Stimulated activated CD8-positive, alpha-beta memory T cell treated with anti-CD3 and anti-CD28 coated beads, Interleukin-4, amount 100 ng/mL, for 4 hours (primary cell): ENCODE measurements around the gene IL20RB.

ENCODE experiments used
- DNase-seq, 2 donors: peaks; one replicate each; pipeline ENCODE4 v3.0.0-alpha.2; 2020; ENCODE audit warnings: low read depth in 2 of 2, low spot score in 1 of 2

The IL20RB gene

DNA sequence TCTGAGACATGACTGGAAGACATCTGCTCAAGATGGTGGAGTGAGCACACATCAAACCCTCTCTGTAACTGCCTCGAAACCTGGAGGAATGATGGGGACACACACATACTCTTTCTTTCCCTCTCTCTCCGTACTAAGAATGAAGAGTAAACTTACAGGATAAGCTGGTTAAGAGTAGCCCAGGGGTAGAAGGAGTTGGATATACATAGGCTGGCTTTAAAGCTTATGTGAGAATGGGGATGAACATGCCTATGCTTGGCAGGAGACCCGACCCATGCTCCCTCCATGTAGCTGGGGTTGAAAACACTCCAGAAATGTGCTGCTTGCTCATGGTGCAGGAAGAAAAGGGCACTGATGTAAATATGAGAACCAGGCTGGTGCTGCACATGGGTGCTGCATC is 68.9 kb downstream of the IL20RB start:
- DNase-seq = no peak

DNA sequence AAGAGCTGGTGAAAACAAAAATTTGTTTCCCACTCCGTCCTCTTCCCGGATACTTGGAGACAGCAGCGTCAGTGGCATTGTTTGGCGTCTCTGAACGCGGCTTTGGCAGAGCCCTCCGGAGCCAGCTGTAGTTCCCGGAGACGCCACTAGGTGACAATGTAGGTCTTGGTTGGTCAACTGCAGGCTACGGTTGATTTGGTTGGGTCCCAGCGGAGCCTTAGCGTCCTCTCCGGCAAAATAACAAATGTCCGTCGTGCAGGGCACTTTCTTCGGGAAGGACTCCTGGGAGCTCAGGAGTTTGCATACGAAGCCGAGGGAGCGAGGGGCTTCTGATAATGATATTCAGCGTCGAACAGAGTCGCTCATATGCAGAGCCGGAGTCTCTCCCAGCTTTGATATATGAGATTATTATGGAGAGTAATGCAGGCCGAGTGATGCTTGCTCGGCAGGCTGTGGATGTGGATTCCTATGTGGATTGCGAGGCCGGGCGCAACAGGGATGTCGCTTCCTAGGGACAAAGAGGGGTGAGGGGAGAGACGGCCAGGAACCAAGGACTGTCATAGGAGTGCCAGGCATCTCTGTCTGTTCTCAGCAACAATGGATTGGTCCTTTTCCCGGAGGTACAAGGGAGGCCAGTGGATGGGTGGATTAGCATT is 74.8 kb downstream of the IL20RB start:
- DNase-seq = peak; percentile 29 to 65

DNA sequence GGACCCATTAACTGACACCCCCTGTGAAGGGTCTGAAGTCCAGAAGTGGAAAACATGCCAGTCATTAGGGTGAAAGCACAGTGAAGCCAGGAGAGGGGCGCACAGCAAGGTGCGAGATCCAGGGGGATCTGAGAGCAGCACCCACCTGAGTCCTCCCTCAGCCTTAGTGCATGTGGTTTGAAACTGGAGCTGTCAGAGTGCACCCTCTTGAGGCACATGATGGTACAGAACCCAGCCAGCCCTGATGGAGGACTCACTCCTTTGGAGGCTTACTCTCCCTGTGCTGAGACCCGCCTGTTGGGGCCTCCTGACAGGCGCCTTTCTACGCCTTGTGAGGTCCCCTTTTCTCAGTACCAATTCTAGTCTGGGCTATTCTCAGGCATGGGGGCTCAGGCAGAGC is 77.8 kb downstream of the IL20RB start:
- no peak for DNase-seq

- no peak for DNase-seq
These were observed 81.8 kb downstream of the IL20RB start for GRCh38 chr3:137039570-137039969.

- DNase-seq = no peak
These were observed 83.5 kb downstream of the IL20RB start for GRCh38 chr3:137041251-137041650.

DNA sequence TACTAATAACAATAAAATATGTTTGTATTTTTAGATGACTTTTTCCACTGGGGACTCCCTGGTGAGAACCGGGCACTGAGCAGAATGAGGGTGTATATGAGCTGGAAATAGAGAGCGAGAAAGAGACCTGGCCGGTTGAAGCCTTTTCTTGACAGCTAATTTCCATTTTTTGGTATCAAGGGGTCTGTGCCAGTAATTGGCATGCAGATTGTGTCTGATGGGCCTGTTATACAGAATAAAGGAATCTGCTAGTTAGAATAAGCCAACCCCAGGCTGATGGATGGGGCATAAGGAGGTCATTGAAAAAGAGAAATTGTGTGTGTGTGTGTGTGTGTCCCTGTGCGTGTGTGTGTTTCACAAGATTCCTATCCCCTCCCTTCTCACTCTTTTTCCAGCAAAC is 83.9 kb downstream of the IL20RB start:
- no peak for DNase-seq

DNA sequence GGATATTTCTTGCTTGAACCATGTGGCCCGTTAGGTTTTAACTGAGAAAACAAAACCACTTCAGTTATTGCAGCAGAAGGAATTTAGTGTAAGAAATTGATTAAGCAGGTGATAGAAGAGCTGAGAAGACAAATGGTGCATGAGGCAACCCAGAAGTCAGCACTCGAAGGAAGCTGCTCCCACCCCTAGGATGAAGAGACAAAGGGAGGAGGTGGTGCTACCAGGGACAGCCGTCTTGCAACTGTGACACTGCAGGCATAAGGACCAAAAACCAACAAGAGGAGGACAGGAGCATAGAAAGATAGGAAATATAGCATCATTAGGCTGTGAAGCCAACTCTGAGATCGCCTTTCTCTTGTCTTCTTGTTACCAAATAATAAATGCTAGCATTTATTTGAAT is 89.0 kb downstream of the IL20RB start:
- DNase-seq = no peak

DNA sequence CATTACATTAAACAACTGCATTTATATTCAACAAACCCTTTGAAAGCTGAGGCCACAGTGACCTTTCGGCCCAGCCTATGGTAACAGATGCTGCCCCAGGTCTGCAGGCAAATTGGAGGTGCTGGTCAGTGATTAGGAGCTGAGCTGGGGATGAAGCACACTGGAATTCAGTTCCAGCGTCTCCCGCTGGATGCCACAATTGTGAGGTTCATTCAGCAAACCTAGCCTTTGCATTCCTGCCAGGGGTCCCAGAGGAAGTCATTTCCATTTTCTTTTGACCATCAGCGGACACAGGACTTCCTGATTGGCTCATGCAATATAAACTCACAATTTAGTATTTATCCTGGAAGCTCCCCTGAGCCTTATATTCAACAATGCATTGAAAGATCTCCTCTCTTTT is 89.5 kb downstream of the IL20RB start:
- no peak for DNase-seq

- no peak for DNase-seq
These were observed 92.5 kb downstream of the IL20RB start for GRCh38 chr3:137050281-137050680.

GRCh38 chr3:137052298-137052697 is 94.5 kb downstream of the IL20RB start:
- no peak for DNase-seq
